OCI-M2 (cell line): ENCODE results near the gene UBE2L3.

Experiments
- DNase-seq: peaks from one replicate; lab custom pipeline; 2025; ENCODE audit not compliant: unreplicated experiment; lab: John Stamatoyannopoulos, UW

UBE2L3 gene

GRCh38 chr22:21669026-21669425, 101.5 kb downstream of the UBE2L3 start:
- no peak for DNase-seq

- DNase-seq, result no peak
Observed at GRCh38 chr22:21672107-21672629, 104.7 kb downstream of the UBE2L3 start.
